GM12878 (cell line): ENCODE measurements around the gene RNF169. TPM values are rescaled to one million over a fixed set of nuclear protein-coding genes. Genes with fewer than 3 reads are reported as not detected.

ENCODE experiments used
- ATF7 ChIP-seq: fragments of 450-650 bp; IDR thresholded peaks from 2 replicates; pipeline ENCODE4 v1.6.1; 2016; ENCODE audit warnings: low read depth, mild to moderate bottlenecking
- EGR1 ChIP-seq, 2 experiments: IDR thresholded peaks; 1 replicate in 1 of 2; 2 replicates in 1 of 2; pipeline ENCODE4 v1.6.1; 2011 to 2012; ENCODE audit warnings: low read depth in 2 of 2, low read length in 2 of 2, borderline replicate concordance in 1 of 2, mild to moderate bottlenecking in 1 of 2, moderate library complexity in 1 of 2
- HDAC2 ChIP-seq: fragments of 200-600 bp; sonication (generic); IDR thresholded peaks from 2 replicates; pipeline ENCODE4 v1.6.1; 2017
- polyA plus RNA-seq, 11 experiments: library from polyadenylated mRNA; depleted of rRNA in 4 of 11; unstranded in 6 of 11; stranded (reverse) in 5 of 11; fragments of >200 nt; fragmentation: Nextera tagmentation in 4 of 11; fragmentation: Illumina TruSeq in 1 of 11; extraction: Ambion mirVana in 4 of 11; extraction: Trizol in 1 of 11; gene quantifications; 1 replicate in 1 of 11; 2 replicates in 10 of 11; pipeline versions ENCODE4 v1.2.1 to v1.2.3, GENCODE V29; 2011 to 2016; ENCODE audit warnings: inconsistent platforms in 2 of 11, missing spikeins in 2 of 11, low read depth in 1 of 11
- total RNA-seq, 4 experiments: library from RNA; depleted of rRNA in 3 of 4; stranded (reverse); fragments of >200 nt in 3 of 4; fragmentation: Illumina TruSeq in 1 of 4; extraction: Trizol in 1 of 4; gene quantifications; 2 replicates each; pipeline versions ENCODE4 v1.2.1 to v1.2.3, GENCODE V29; 2013 to 2021
- TF ChIP-seq, protein P1 (sequence below): fragments of 450-650 bp; conservative IDR thresholded peaks from 2 replicates; pipeline ENCODE4 v1.6.1; 2017; ENCODE audit warnings: mild to moderate bottlenecking, moderate library complexity
- TF ChIP-seq, protein P2 (sequence below): fragments of 450-650 bp; IDR thresholded peaks from 2 replicates; pipeline ENCODE4 v1.6.1; 2014; ENCODE audit warnings: mild to moderate bottlenecking
- TF ChIP-seq, protein P3 (sequence below): IDR thresholded peaks from 2 replicates; pipeline ENCODE4 v1.6.1; 2011; ENCODE audit warnings: low read depth, low read length, improper control_type of control experiment, borderline replicate concordance
- TF ChIP-seq, protein P4 (sequence below): fragments of 150-350 bp; IDR thresholded peaks from 2 replicates; pipeline ENCODE4 v1.6.1; 2014; ENCODE audit warnings: mild to moderate bottlenecking, low read depth, low read length

Gene RNF169
- total and polyA plus RNA-seq, 10 of the 15 experiments (the other 5 are each of a cell fraction or from before 2014, with no cell fraction given) = 0.32 to 13.2 (median 6.4) TPM

DNA sequence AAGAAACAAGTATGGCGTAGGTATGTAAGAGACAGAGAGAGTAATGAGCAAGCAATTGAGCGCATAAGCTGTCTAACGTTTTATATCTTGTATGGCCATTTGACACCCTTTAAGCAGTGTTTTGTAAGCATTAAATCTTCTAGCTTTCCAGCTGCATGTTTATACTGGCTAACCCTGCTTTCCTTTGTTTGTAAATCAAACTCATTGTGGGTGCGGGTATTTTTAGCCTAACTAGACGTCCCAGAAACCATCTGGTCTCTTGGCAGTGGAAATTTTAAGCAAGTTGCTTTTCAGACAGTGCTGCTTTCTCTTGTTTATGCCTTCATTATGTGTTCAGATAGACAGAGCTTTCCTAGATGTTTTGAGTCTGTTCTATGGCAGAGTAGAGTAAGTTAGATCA lies 73.5 kb downstream of the RNF169 start (continued):
- TF ChIP-seq, protein P1, sequence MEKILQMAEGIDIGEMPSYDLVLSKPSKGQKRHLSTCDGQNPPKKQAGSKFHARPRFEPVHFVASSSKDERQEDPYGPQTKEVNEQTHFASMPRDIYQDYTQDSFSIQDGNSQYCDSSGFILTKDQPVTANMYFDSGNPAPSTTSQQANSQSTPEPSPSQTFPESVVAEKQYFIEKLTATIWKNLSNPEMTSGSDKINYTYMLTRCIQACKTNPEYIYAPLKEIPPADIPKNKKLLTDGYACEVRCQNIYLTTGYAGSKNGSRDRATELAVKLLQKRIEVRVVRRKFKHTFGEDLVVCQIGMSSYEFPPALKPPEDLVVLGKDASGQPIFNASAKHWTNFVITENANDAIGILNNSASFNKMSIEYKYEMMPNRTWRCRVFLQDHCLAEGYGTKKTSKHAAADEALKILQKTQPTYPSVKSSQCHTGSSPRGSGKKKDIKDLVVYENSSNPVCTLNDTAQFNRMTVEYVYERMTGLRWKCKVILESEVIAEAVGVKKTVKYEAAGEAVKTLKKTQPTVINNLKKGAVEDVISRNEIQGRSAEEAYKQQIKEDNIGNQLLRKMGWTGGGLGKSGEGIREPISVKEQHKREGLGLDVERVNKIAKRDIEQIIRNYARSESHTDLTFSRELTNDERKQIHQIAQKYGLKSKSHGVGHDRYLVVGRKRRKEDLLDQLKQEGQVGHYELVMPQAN = no peak
- TF ChIP-seq, protein P2, sequence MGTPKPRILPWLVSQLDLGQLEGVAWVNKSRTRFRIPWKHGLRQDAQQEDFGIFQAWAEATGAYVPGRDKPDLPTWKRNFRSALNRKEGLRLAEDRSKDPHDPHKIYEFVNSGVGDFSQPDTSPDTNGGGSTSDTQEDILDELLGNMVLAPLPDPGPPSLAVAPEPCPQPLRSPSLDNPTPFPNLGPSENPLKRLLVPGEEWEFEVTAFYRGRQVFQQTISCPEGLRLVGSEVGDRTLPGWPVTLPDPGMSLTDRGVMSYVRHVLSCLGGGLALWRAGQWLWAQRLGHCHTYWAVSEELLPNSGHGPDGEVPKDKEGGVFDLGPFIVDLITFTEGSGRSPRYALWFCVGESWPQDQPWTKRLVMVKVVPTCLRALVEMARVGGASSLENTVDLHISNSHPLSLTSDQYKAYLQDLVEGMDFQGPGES = no peak
- TF ChIP-seq, protein P3, sequence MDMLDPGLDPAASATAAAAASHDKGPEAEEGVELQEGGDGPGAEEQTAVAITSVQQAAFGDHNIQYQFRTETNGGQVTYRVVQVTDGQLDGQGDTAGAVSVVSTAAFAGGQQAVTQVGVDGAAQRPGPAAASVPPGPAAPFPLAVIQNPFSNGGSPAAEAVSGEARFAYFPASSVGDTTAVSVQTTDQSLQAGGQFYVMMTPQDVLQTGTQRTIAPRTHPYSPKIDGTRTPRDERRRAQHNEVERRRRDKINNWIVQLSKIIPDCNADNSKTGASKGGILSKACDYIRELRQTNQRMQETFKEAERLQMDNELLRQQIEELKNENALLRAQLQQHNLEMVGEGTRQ = no peak
- TF ChIP-seq EGR1 (IDR thresholded peaks at IDR 0.05; ENCODE audit: borderline replicate concordance in 1 of 2, low read depth in 2 of 2, low read length in 2 of 2) = no peak
- TF ChIP-seq HDAC2 = no peak
- TF ChIP-seq, protein P4, sequence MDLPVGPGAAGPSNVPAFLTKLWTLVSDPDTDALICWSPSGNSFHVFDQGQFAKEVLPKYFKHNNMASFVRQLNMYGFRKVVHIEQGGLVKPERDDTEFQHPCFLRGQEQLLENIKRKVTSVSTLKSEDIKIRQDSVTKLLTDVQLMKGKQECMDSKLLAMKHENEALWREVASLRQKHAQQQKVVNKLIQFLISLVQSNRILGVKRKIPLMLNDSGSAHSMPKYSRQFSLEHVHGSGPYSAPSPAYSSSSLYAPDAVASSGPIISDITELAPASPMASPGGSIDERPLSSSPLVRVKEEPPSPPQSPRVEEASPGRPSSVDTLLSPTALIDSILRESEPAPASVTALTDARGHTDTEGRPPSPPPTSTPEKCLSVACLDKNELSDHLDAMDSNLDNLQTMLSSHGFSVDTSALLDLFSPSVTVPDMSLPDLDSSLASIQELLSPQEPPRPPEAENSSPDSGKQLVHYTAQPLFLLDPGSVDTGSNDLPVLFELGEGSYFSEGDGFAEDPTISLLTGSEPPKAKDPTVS = no peak
- TF ChIP-seq ATF7 = no peak
